PC-3 (cell line): Measurements from ENCODE around the gene QRICH2. TPM values are rescaled to one million over a fixed set of nuclear protein-coding genes. Genes with fewer than 3 reads are reported as not detected.
"Not testable (repeated sequence)": the region's sequence is repeated elsewhere in the genome, so short reads cannot be mapped to it uniquely, and the experiment has no call there.

Experiments used
- ATAC-seq: fragments of 200-7000 bp; cut with Tn5 transposase; 2 replicates; pipeline ENCODE4 v1.9.1; 2020; ENCODE audit warnings: mild to moderate bottlenecking, moderate library complexity
- BruUV-seq: library from RNA; stranded (reverse); fragments of 400-500 nt; replicated peaks from 2 replicates; lab custom pipeline; 2021; lab: Mats Ljungman, UMichigan
- CTCF ChIA-PET: fragments of 300-600 bp; sonication (Branson Sonifier 250); formaldehyde crosslinking; loops from one replicate; lab custom pipeline; 2022; ENCODE audit warnings: antibody characterized with exemption; lab: Charles Lee
- POLR2A ChIA-PET: fragments of 300-600 bp; sonication (Branson Sonifier 250); formaldehyde crosslinking; loops from one replicate; lab custom pipeline; 2022; ENCODE audit warnings: antibody characterized with exemption; ENCODE audit not compliant: unreplicated experiment; lab: Charles Lee
- DNase-seq: peaks from one replicate; pipeline ENCODE4 v3.0.0-alpha.2; 2015
- H2AFZ ChIP-seq: fragments of 300-600 bp; sonication (generic); 2 replicates; pipeline ENCODE4 v1.6.0; 2016; ENCODE audit warnings: antibody characterized with exemption, low read length
- H3F3A ChIP-seq: fragments of 300-600 bp; sonication (generic); one replicate; pipeline ENCODE4 v1.6.0; 2017; ENCODE audit warnings: antibody characterized with exemption, low read length, control low read depth, mild to moderate bottlenecking; ENCODE audit not compliant: unreplicated experiment
- H3K27ac ChIP-seq: fragments of 300-600 bp; sonication (generic); 2 replicates; pipeline ENCODE4 v1.5.1; 2016; ENCODE audit warnings: mild to moderate bottlenecking, low read length
- H3K27me3 ChIP-seq: fragments of 300-600 bp; sonication (generic); 2 replicates; pipeline ENCODE4 v1.6.1; 2016; ENCODE audit warnings: low read length, mixed read lengths
- H3K36me3 ChIP-seq: fragments of 300-600 bp; sonication (generic); 2 replicates; pipeline ENCODE4 v1.6.1; 2016; ENCODE audit warnings: low read depth, mixed run types, low read length, mixed read lengths
- H3K4me1 ChIP-seq: fragments of 300-600 bp; sonication (generic); 2 replicates; pipeline ENCODE4 v1.5.1; 2016; ENCODE audit warnings: low read length; ENCODE audit not compliant: insufficient read depth
- H3K4me2 ChIP-seq: fragments of 300-600 bp; sonication (generic); 2 replicates; pipeline ENCODE4 v1.6.0; 2016; ENCODE audit warnings: low read length
- H3K4me3 ChIP-seq: fragments of 300-600 bp; sonication (generic); 2 replicates; pipeline ENCODE4 v1.5.1; 2016; ENCODE audit warnings: mild to moderate bottlenecking, low read length, mixed read lengths
- H3K79me2 ChIP-seq: fragments of 300-600 bp; sonication (generic); 2 replicates; pipeline ENCODE4 v1.6.1; 2017; ENCODE audit warnings: low read length, mixed read lengths
- H3K9ac ChIP-seq: fragments of 300-600 bp; sonication (generic); 2 replicates; pipeline ENCODE4 v1.6.0; 2016; ENCODE audit warnings: mild to moderate bottlenecking, low read length
- H3K9me2 ChIP-seq: fragments of 300-600 bp; sonication (generic); replicated peaks from 2 replicates; pipeline ENCODE4 v1.6.1; 2016; ENCODE audit warnings: mixed run types, low read length, mixed read lengths
- H3K9me3 ChIP-seq: fragments of 300-600 bp; sonication (generic); 2 replicates; pipeline ENCODE4 v1.6.1; 2016; ENCODE audit warnings: low read length, mixed read lengths
- H4K20me1 ChIP-seq: fragments of 300-600 bp; sonication (generic); 2 replicates; pipeline ENCODE4 v1.6.1; 2016; ENCODE audit warnings: low read length, mixed read lengths
- EZH2 ChIP-seq: fragments of 300-600 bp; sonication (generic); IDR thresholded peaks from one replicate; pipeline ENCODE4 v1.6.1; 2017; ENCODE audit warnings: antibody characterized with exemption, mild to moderate bottlenecking, low read length; ENCODE audit not compliant: unreplicated experiment
- EZH2phosphoT487 ChIP-seq: fragments of 300-600 bp; sonication (generic); IDR thresholded peaks from 2 replicates; pipeline ENCODE4 v1.6.1; 2018; ENCODE audit warnings: mild to moderate bottlenecking, antibody characterized with exemption, low read length, borderline replicate concordance
- intact Hi-C: fragments of 100-400 bp; cut with micrococcal nuclease; formaldehyde crosslinking; loops from 2 replicates; pipeline ENCODE4 v1.9.0; 2023
- total RNA-seq: library from RNA; depleted of rRNA; stranded (reverse); fragments of >200 nt; gene quantifications from 2 replicates; pipeline ENCODE4 v1.2.3, GENCODE V29; 2014
- TF ChIP-seq, protein P1 (sequence below): fragments of 300-600 bp; sonication (generic); conservative IDR thresholded peaks from 2 replicates; pipeline ENCODE4 v1.5.1; 2017; ENCODE audit warnings: antibody characterized with exemption, low read depth, mild to moderate bottlenecking, low read length

The QRICH2 gene
- total RNA-seq, 1 experiment from 2014 or later: 2.2 TPM

DNA sequence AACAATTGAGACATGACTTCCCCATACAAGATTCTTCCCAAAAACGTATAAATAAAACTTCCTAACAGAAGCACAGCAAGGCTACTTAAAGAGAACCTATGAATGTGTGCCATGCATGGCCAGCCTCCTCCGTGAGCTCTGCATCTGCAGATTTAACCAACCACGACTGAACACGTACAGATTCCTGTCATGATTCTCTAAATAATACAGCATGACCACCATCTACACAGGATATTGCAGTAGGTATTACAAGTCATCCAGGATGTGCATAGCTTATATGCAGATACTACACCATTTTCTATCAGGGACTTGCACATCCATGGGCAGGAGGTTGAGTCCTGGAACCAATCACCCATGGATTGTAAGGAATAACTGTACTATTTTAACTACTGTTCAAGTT, 1.4 kb upstream of the QRICH2 start:
- ATAC-seq: no peak
- no peak overlapping the region for H2AFZ ChIP-seq
- no peaks in the 10 kb centered on the region for H3F3A ChIP-seq
- H3K4me1 ChIP-seq: no peaks in the 10 kb centered on the region
- no peak for DNase-seq
- H3K4me3 ChIP-seq: no peak overlapping the region
- H4K20me1 ChIP-seq: no peaks in the 10 kb centered on the region
- ChIA-PET CTCF (interaction anchor here (0.7 kb wide), 1 partner anchor 55 kb away, joined by 4 read pairs; no protein-coding TSS in a partner anchor), POLR2A (no interaction called here)
- no peak overlapping the region for H3K9ac ChIP-seq
- H3K27ac ChIP-seq: no peak overlapping the region
- no peaks in the 10 kb centered on the region for H3K9me3 ChIP-seq
- H3K27me3 ChIP-seq: no peaks in the 10 kb centered on the region
- TSS peak; percentile 6 for BruUV-seq
- H3K36me3 ChIP-seq: peaks cover 35% of the 10 kb centered on the region
- H3K79me2 ChIP-seq: no peaks in the 10 kb centered on the region
- intact Hi-C loops: no loop called here
- no peaks in the 10 kb centered on the region for H3K9me2 ChIP-seq
- TF ChIP-seq, protein P1, sequence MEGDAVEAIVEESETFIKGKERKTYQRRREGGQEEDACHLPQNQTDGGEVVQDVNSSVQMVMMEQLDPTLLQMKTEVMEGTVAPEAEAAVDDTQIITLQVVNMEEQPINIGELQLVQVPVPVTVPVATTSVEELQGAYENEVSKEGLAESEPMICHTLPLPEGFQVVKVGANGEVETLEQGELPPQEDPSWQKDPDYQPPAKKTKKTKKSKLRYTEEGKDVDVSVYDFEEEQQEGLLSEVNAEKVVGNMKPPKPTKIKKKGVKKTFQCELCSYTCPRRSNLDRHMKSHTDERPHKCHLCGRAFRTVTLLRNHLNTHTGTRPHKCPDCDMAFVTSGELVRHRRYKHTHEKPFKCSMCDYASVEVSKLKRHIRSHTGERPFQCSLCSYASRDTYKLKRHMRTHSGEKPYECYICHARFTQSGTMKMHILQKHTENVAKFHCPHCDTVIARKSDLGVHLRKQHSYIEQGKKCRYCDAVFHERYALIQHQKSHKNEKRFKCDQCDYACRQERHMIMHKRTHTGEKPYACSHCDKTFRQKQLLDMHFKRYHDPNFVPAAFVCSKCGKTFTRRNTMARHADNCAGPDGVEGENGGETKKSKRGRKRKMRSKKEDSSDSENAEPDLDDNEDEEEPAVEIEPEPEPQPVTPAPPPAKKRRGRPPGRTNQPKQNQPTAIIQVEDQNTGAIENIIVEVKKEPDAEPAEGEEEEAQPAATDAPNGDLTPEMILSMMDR: no peak
- TF ChIP-seq EZH2phosphoT487 (no peak), EZH2 (no peak)
- no peak overlapping the region for H3K4me2 ChIP-seq

DNA sequence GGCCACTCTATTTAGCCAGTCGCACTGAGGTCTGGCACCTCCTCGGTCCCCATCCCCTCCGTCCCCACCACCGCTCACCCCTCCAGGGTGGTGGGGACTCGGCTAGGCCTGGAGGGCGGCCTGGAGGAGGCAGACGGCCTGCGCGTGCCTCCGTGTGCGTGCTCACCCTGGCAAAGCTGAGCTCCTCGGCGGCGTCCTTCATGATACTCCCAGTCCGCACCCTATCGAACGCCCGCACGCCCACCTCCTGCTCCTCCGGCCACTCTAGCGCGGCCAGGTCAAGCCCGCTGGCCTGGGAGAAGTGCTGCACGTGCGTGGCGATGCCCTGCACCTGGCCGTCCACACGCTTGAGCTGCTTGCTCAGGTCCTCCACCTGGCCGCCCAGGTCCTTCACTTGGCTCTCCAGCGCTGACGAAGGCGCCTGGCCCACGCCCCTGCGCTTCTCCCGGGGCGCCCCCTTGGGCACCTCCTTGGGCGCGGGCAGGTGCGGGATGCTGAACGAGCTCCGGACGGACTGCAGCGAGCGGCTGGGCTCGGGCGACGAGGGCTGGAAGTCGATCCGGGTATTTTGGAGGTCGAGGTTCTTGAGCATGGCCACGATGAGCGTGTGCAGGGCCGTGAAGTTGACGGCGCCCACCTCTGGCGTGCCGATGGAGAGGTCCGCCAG, 644 bp downstream of the QRICH2 start:
- TF ChIP-seq EZH2 (no peak), EZH2phosphoT487 (no peak)
- TF ChIP-seq, protein P1: no peak
- ATAC-seq: no peak
- ChIA-PET POLR2A (no interaction called here), CTCF (no interaction called here)
- H3K36me3 ChIP-seq: peaks cover 19% of the 10 kb centered on the region
- no TSS peak for BruUV-seq
- H3K27me3 ChIP-seq: no peaks in the 10 kb centered on the region
- H3K4me3 ChIP-seq: no peak overlapping the region
- no peaks in the 10 kb centered on the region for H3K9me2 ChIP-seq
- intact Hi-C loops: no loop called here
- no peaks in the 10 kb centered on the region for H3K79me2 ChIP-seq
- H3K4me1 ChIP-seq: 0 out of 2 replicates have a peak, but pooled peaks cover 7% of the 10 kb centered on the region
- H2AFZ ChIP-seq: no peak overlapping the region
- H3K9me3 ChIP-seq: no peaks in the 10 kb centered on the region
- no peaks in the 10 kb centered on the region for H3F3A ChIP-seq
- H3K9ac ChIP-seq: no peak overlapping the region
- no peak overlapping the region for H3K27ac ChIP-seq
- H3K4me2 ChIP-seq: no peak overlapping the region
- DNase-seq: no peak
- H4K20me1 ChIP-seq: no peaks in the 10 kb centered on the region

DNA sequence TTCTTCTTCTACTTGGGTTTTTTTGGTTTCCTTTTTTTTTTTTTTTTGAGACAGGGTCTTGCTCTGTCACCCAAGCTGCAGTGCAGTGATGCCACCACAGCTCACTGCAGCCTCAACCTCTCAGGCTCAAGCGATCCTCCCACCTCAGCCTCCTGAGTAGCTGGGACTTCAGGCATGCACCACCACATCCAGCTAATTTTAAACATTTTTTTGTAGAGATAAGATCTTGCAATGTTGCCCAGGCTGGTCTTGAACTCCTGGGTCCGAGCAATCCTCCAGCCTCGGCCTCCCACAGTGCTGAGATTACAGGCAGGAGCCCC, 3.0 kb downstream of the QRICH2 start:
- H3F3A ChIP-seq, H3K9me3 ChIP-seq, H4K20me1 ChIP-seq, H3K4me1 ChIP-seq, H3K9ac ChIP-seq, H3K4me2 ChIP-seq, POLR2A ChIA-PET, H3K4me3 ChIP-seq, BruUV-seq, intact Hi-C loops, H2AFZ ChIP-seq, H3K36me3 ChIP-seq, H3K27ac ChIP-seq, ATAC-seq, H3K9me2 ChIP-seq, H3K79me2 ChIP-seq, DNase-seq, H3K27me3 ChIP-seq: not testable (repeated sequence)
- CTCF ChIA-PET: interaction anchor here (0.9 kb wide), 1 partner anchor 47 kb away, joined by 3 read pairs; no protein-coding TSS in a partner anchor
